Measurements from ENCODE around the gene SDR42E2.

SDR42E2 gene

DNA sequence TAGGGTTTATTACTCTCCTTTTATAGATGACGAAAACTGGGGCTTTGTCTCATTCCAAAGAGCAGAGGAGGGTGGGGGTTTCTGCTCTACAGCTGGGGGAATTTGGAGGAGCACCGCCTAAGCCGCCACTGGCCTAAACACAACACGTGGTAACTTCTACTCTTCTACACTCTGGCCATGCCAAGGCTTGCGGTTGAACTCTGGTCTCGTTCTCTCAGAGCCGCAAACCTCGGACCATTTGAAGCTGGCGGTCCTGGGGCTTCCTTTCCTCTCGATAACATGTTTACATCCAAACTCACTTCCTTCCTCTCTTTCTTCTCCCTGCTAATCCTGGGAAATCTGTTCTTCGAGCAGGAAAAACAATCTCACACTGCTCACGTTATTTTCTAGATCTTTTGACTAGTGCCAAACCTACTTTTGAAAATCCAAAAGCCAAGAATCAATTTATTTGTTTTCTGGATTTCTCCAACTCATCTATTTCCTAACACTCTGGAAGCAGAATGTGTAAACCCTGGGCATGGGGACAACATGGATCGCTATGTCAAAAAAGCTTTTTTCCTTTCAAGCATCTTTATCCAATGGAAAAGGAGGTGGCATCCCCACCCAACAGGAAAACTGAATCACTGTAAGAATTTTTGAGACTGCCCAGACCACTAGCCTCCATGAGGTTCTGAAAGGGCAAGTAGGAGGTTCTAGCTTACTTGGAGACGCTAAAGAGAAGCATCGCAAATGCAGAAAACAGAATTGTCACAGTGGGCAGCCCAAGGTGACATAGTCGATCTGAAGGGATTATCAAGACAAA is 30.2 kb downstream of the SDR42E2 start:
- peak; percentile 93 to 98 for DNase-seq

GRCh38 chr16:22193063-22193411 is 30.7 kb downstream of the SDR42E2 start:
- DNase-seq: no peak

- DNase-seq: peak; percentile 63 to 77
These were observed 32.6 kb downstream of the SDR42E2 start for GRCh38 chr16:22194707-22195444.

- DNase-seq: no peak
These were observed 33.1 kb downstream of the SDR42E2 start for GRCh38 chr16:22195445-22195694.

GRCh38 chr16:22195695-22196558 is 33.6 kb downstream of the SDR42E2 start:
- DNase-seq: peak; percentile 82 to 99

GRCh38 chr16:22196559-22197168 is 34.4 kb downstream of the SDR42E2 start:
- DNase-seq: peak in 1 of 2 donors; percentile 6

DNA sequence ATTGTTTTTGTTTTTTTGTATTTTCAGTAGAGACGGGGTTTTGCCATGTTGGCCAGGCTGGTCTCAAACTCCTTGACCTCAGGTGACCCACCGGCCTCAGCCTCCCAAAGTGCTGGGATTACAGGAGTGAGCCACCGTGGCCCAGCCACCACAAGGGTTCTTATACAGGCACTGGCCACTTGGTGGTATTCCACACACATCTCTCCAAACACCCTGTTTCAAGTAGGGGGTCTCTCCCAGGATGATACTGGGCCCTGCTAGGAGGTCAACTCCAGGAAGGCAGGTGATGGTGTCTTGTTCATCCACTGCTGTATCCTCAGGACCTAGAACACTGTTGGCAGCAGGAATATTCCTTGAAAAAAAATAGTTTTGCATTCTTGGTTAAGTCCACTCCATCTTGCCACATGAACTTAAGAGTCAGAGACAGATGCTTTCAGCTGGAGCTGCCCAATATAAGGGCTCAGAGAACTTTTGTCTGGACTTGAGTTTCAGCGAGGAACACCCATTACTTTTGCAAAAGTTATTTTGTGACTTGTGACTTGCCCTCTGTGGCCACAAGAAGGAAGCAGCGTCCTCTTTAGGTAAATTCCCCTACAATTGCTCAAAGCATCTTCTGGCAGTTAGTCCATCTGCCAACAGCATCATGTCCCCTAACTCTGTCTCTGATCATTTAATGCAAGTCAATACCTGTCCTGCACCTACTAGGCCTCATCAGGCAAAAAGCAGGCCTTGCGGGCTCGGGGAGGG is 36.4 kb downstream of the SDR42E2 start:
- DNase-seq: peak; percentile 70 to 83

DNA sequence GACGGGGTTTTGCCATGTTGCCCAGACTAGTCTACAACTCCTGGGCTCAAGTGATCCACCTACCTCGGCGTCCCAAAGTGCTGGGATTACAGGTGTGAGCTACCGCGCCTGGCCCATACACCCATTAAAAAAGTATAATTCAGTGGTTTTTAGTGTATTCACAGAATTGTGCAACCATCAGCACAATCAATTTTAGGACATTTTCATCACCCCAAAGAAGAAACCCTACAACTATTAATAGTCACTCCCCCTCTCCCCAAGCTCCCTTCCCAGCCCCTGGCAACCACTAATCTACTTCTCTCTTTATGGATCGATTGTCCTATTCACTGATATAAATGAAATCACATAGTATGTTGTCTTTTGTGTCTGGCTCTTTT is 39.9 kb downstream of the SDR42E2 start:
- DNase-seq: no peak

- DNase-seq: peak in 1 of 2 donors; percentile 23
These were observed 40.8 kb downstream of the SDR42E2 start for GRCh38 chr16:22203091-22203490.

DNA sequence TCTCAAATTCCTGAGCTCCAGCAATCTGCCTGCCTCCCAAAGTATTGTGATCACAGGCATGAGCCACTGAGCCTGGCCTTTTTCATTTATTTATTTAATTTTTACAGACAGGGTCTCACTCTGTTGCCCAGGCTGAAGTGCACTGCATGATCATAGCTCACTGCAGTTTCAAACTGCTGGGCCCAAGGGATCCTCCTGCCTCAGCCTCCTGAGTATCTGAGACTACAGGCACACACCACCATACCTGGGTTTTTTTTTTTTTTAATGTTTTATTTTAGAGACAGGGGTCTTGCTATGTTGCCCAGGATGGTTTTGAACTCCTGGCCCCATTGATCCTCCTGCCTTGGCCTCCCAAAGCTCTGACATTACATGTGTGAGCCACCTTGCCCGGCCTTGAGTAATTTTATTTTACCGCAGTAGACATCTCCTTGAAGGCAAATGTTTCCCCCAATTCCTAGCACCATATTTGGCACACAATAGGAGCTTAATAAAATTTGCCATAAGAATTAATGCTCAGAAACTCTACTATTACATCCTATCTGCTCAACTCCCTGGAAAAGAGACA is 41.9 kb downstream of the SDR42E2 start:
- DNase-seq: no peak

DNA sequence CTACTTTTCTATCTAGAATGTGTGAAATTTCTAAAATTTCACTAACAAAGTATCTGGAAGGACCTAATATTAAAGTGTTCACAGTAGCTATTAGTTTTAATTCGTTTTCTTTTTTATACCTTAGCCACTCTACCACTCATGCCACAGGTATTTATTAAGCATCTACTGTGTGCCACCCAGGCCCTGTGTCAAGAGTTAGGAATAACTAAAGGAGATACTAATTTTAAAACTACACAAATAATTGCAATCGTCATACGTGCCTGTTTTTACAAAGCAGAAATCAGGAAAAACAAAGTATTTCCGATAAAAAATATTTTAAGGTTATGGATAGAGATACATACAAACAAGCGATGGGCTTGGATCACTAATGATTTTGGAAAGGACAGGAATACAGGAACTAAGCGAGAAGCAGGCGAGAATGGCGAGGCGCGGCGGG is 43.3 kb downstream of the SDR42E2 start:
- DNase-seq: no peak

DNA sequence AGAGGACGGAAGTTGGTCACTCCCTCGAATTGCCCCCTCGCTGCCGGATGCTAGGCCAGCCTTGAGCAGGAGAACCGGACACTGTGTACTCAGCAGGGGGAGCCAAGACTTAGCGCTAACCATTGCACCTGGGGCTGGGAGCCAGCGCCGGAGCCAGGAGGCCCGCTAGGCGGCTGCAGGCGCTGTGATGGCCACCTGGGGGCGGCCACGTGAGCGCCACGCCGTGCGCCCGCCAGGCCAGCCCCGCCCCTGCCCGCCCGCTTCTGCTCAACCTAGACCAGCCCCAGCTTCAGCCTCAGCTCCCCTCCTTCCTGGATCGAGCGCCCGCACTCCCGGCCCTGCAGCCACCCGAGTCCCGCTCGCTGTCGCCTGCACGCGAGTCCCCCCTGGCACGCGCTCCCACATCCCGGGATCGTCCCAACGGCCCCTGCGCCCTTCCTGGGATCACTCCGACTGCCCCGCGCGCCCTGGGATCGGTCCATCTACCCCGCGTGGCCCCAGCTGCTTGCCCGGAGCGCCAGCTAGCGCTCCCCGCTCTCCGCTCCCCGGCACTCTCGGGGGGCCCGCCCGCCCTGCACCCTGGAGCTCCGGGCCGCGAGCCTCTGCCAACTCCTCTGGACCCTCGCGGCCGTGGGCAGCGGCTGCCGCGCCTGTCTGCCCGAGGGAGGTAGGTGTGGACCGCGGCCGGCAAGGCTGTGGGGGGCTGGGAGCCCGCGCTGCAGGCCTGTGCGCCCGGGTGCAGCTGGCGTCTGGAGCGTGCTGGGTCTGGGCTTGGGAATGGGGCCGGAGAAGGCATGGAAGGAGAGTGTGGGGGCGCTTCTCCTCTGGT is 43.9 kb downstream of the SDR42E2 start, which contains the start of gene EEF2K:
Gene EEF2K, plus strand, starts transcription at position 266 of the 829 bp plus-strand sequence. CDS start 19,452 bp downstream, outside the sequence.
- peak; percentile 71 to 86 for DNase-seq

DNA sequence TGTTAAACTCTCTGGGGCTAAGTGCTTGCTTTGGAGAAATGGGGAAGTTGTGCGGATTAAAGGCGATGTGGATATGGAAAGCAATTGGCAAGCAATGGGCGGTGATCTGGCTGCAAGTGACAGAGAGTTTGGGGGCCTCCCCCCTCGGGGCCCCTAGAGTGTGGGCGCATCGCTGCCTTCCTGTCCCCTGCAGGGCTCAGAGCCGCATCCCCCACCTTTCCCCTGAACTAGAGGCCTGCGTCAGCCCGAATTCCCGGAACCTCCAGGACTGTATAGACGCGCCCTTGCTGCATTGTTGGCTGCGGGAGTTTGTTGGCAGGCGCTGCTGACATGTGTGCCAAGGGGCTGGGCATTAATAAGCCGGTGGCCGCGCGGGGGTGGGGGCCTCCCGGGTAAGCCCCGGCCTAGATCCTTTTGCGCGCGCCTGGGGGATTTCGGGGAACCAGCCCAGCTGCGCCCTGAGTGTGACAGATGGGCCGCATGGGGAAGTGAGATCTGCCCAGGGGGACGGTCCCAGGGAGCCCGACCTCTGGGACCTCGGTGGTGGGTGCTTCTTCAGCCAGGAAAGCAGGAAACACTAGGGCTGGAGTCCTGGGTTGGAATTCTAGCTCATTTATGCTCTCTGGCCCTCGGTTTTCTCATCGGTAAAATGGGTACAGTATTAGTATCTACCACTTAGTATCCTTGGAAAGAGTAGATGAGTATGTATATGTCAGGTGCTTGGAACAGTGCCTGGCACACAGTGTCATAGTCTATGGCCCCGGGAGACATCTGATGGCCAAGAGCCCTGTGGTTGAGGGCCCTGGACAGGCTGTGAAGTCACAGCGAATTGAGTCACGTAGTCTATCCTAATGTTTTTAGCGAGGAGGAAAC is 44.8 kb downstream of the SDR42E2 start:
- DNase-seq: peak; percentile 87 to 95

DNA sequence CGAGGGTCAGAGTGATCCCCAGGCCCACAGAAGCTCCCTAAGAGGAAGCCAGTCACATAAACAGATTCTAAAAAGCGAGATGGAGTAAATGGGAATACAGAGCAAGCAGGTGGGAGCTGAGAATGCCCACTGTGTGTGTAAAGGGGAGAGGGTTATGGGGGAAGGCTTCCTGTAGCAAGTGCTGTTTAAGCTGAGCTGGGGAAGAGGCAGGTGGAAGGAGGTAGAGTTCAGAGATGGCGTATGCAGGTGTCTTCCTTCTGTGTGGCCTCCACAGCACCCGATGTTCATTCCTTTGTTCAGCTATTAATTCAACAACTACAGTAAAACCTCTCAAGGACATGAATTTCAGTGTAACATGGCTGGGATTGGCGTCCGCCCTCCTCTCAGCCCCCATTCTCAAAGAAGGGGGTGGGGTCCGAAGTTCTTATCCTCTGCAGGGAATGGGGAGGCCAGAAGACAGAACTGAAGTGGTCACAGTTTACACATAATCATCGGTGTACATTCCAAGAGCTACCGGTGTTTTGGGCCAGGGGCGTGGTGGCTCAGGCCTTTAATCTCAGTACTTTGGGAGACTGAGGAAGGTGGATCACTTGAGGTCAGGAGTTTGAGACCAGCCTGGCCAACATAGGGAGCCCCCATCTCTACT is 45.5 kb downstream of the SDR42E2 start:
- DNase-seq: no peak

DNA sequence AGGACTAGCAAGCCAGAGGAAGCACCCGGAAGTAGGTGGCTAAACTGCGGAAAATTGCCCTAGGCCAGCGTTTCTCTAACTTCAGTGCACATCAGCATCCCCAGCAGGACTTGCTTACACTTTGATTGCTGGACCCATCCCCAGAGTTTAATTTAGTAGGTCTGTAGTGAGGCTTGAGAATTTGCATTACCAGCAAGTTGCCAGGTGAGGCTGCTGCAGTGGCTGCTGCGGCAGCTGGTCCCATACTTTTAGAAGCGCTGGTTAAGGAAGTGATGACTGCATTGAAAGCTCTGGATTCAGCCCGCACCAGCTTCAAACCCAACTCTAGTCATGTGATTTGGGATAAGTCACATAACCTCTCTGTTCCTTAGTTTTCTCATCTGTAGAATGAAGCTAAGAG is 48.0 kb downstream of the SDR42E2 start:
- DNase-seq: no peak

DNA sequence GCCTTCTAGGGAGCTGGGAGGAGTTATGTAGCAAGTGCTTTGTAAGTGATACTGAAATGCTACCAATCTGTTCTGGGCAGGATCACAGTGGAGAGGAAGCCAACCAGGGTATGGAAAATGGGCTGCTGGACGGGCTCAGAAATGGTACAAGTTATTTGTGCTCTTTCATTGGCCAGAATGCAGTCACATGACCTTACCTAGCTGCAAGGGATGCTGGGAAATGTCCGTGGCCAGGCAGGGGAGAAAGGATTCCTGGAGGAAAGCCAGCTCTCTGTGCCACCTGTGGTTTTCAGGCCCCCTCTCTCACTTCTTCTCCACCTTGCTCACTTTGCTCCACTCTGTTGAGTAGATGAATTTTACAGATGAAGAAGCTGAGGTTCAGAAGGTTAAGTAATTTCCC is 48.5 kb downstream of the SDR42E2 start:
- DNase-seq: no peak

GRCh38 chr16:22213236-22213635 is 50.9 kb downstream of the SDR42E2 start:
- DNase-seq: no peak

GRCh38 chr16:22213801-22214200 is 51.5 kb downstream of the SDR42E2 start:
- no peak for DNase-seq

DNA sequence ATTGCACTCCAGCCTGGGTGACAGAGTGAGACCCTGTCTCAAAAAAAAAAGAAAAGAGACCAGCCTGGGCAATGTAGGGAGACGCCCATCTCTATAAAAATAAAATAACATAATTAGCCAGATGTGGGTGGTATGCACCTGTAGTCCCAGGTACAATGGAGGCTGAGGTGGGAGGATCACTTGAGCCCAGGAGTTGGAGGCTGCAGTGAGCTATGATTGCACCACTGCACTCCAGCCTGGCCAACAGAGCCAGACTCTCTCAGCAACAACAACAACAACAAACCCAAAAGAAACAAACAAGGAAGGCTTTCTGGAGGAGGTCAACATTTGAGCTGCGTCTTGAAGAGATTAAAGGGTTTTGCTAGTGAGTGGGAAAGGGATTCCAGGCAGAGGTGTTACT is 52.1 kb downstream of the SDR42E2 start:
- no peak for DNase-seq
